H7 (cell line): ENCODE measurements around the gene PKD1L1. TPM values are rescaled to one million over a fixed set of nuclear protein-coding genes. Genes with fewer than 3 reads are reported as not detected.
A peak's percentile ranks its signal among the peaks of the same experiment; 100 is the strongest.
"Not testable (repeated sequence)": the region's sequence is repeated elsewhere in the genome, so short reads cannot be mapped to it uniquely, and the experiment has no call there.

Source experiments
- DNase-seq: peaks from one replicate; pipeline ENCODE4 v3.0.0; 2012
- H3K27me3 ChIP-seq: 2 replicates; pipeline ENCODE4 v1.6.0; 2011; ENCODE audit warnings: mild to moderate bottlenecking, low read length; ENCODE audit not compliant: control insufficient read depth, insufficient read depth
- H3K36me3 ChIP-seq: replicated peaks from 2 replicates; pipeline ENCODE4 v1.5.1; 2011; ENCODE audit warnings: low read length; ENCODE audit not compliant: control insufficient read depth, insufficient read depth
- H3K4me3 ChIP-seq: 2 replicates; pipeline ENCODE4 v1.5.1; 2011; ENCODE audit warnings: low read depth, mild to moderate bottlenecking, control low read depth, low read length, moderate library complexity; ENCODE audit not compliant: insufficient read depth
- total RNA-seq: library from RNA; depleted of rRNA; stranded (reverse); fragments of >200 nt; shearing (Covaris generic); gene quantifications from 2 replicates; pipeline ENCODE4 v1.2.3, GENCODE V29; 2014

The PKD1L1 gene
- total RNA-seq, 1 experiment from 2014 or later = 0.07 TPM

DNA sequence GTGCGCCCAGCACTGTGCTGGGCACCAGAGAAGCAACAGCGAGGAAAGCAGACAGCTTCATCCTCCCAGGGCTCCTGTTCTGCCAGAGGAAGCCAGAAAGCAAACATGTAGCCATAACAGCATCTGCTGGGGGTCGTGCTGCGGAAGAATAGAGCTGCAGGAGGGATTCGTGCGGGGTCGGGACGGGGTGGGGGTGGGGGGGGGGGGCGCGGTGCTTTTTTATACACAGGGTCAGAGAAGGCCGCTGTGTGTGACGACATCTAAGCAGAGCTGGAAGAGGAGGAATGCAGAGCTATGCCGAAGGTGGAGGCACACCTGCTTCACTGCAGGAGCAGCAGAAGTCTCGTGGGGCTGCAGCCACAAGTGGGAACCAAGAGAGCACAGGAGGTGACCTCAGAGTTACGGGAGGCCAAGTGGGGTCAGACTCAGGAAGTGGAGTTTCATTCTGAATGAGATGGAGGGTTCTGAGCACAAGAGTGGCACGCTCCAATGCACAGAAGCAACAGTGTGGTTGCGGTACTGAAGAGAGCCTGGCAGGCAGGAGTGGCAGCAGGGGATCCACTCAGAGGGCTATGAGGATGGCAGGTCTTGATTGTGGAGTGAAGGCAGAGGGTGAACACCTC, 11.1 kb downstream of the PKD1L1 start:
- Histone ChIP-seq H3K27me3 (no peaks in the 10 kb centered on the region), H3K36me3 (no peaks in the 10 kb centered on the region), H3K4me3 (no peak overlapping the region)
- DNase-seq = peak; percentile 64

- Histone ChIP-seq H3K27me3 (no peaks in the 10 kb centered on the region), H3K4me3 (no peak overlapping the region), H3K36me3 (no peaks in the 10 kb centered on the region)
- no peak for DNase-seq
Measured at GRCh38 chr7:47936323-47936722, 11.9 kb downstream of the PKD1L1 start.

GRCh38 chr7:47935336-47935735, 12.9 kb downstream of the PKD1L1 start:
- DNase-seq = no peak
- Histone ChIP-seq H3K27me3 (no peaks in the 10 kb centered on the region), H3K36me3 (no peaks in the 10 kb centered on the region), H3K4me3 (no peak overlapping the region)

- Histone ChIP-seq H3K36me3 (no peaks in the 10 kb centered on the region), H3K27me3 (no peaks in the 10 kb centered on the region), H3K4me3 (no peak overlapping the region)
- DNase-seq = no peak
Measured at GRCh38 chr7:47934831-47935230, 13.4 kb downstream of the PKD1L1 start.

- Histone ChIP-seq H3K27me3 (no peaks in the 10 kb centered on the region), H3K36me3 (no peaks in the 10 kb centered on the region), H3K4me3 (no peak overlapping the region)
- no peak for DNase-seq
Measured at GRCh38 chr7:47933215-47933614, 15.1 kb downstream of the PKD1L1 start.

GRCh38 chr7:47932466-47933037, 15.7 kb downstream of the PKD1L1 start:
- DNase-seq = no peak
- H3K4me3 ChIP-seq = no peak overlapping the region
- no peaks in the 10 kb centered on the region for H3K36me3 ChIP-seq
- H3K27me3 ChIP-seq = no peaks in the 10 kb centered on the region

- DNase-seq = no peak
- no peaks in the 10 kb centered on the region for H3K36me3 ChIP-seq
- no peak overlapping the region for H3K4me3 ChIP-seq
- no peaks in the 10 kb centered on the region for H3K27me3 ChIP-seq
Measured at GRCh38 chr7:47932016-47932415, 16.2 kb downstream of the PKD1L1 start.

- Histone ChIP-seq H3K4me3 (no peak overlapping the region), H3K36me3 (no peaks in the 10 kb centered on the region), H3K27me3 (no peaks in the 10 kb centered on the region)
- DNase-seq = no peak
Measured at GRCh38 chr7:47931005-47932004, 17.0 kb downstream of the PKD1L1 start.

- Histone ChIP-seq H3K4me3 (no peak overlapping the region), H3K36me3 (no peaks in the 10 kb centered on the region), H3K27me3 (no peaks in the 10 kb centered on the region)
- no peak for DNase-seq
Measured at GRCh38 chr7:47924266-47924665, 24.0 kb downstream of the PKD1L1 start.

DNA sequence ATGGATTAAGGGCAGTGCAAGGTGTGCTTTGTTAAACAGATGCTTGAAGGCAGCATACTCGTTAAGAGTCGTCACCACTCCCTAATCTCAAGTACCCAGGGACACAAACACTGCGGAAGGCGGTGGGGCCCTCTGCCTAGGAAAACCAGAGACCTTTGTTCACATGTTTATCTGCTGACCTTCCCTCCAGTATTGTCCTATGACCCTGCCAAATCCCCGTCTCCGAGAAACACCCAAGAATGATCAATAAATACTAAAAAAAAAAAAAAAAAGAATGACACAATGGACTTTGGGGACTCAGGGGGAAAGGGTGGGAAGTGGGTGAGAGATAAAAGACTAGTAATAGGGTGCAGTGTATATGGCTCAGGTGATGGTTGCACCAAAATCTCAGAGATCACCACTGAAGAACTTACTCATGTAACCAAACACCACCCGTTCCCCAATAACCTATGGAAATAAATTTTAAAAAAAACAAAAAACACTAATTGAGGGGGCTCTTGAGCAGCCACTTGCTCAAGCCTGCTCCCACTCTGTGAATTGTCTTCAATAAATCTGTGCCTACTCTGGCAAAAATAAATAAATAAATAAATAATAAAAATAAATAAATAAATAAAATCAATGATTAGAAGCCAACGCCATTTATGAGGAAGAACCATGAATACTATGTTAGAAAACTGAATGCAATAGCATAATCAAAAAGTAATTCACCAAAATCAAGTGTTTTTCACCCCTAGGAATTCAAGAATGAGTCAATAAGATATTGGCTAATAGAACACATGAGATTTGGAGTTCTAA, 25.0 kb downstream of the PKD1L1 start:
- H3K4me3 ChIP-seq, DNase-seq, H3K36me3 ChIP-seq, H3K27me3 ChIP-seq: not testable (repeated sequence)

DNA sequence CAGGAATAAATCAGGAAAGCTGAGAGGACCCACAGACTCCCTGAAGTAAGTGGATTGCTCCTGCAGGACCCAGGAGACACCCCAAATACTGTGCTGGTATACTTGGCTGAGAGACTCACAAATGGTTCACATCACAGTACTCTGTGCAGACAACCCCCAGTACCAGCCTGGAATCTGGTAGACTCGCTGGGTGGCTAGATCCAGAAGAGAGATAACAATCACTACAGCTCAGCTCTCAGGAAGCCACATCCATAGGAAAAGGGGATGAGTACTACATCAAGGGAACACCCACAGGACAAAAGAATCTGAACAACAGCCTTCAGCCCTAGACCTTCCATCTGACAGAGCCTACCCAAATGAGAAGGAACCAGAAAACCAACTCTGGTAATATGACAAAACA, 31.8 kb downstream of the PKD1L1 start:
- not testable (repeated sequence) for H3K27me3 ChIP-seq, H3K4me3 ChIP-seq, DNase-seq, H3K36me3 ChIP-seq

- Histone ChIP-seq H3K27me3 (no peaks in the 10 kb centered on the region), H3K36me3 (no peaks in the 10 kb centered on the region)
- DNase-seq = no peak
Measured at GRCh38 chr7:47915616-47915976, 32.7 kb downstream of the PKD1L1 start.

DNA sequence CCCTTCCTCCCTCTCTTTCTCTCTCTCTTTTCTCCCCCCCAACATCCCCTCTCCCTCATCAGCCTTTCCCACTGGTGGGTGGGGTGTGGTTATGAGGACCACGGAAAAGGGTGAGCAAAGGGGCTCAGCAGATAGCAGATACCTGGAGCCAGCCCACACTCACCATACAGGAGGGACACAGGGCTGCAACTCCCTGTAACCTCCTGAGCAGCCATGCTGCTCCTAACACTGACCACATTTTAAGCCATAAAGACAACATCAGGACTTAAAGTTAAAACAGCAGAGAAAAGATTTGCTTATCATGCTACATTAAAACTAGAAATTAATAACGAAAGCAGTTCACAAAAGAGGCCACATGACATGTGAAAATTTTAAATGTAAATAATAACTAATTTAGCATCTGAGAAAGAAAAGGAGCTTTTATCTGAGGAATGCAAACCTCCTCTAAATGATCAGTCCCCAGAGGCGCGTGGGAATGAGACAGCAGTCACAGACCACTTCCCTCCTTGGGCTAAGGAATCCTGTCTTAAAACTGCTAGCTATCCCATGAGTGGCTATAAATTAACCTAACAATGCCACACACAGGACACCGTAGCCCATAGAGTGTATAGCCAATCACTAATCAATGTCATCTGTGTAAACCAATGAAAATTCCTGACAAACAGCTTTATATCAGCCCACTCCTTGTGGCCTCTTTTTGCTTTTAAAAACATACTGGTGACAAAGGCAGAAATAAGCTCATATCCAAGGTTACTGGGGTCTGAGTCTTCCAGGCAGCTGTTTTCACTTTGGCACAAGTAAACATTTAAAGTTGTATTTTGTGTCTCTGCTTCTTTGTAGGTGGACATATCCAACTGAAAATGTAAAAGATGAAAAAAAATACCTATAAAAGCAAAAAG, 33.3 kb downstream of the PKD1L1 start:
- Histone ChIP-seq H3K4me3 (no peak overlapping the region), H3K27me3 (no peaks in the 10 kb centered on the region), H3K36me3 (no peaks in the 10 kb centered on the region)
- DNase-seq = no peak

More at GRCh38 chr7:47915616-47915976, 32.7 kb downstream of the PKD1L1 start:
- H3K4me3 ChIP-seq = no peak overlapping the region
